ENCODE data around the gene MRM3. TPM values are rescaled to one million over a fixed set of nuclear protein-coding genes. Genes with fewer than 3 reads are reported as not detected.
A peak's percentile ranks its signal among the peaks of the same experiment; 100 is the strongest.

The MRM3 gene, protein sequence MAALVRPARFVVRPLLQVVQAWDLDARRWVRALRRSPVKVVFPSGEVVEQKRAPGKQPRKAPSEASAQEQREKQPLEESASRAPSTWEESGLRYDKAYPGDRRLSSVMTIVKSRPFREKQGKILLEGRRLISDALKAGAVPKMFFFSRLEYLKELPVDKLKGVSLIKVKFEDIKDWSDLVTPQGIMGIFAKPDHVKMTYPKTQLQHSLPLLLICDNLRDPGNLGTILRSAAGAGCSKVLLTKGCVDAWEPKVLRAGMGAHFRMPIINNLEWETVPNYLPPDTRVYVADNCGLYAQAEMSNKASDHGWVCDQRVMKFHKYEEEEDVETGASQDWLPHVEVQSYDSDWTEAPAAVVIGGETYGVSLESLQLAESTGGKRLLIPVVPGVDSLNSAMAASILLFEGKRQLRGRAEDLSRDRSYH
- total RNA-seq = 10 to 100 TPM; 14.0 to 23.1 (median 17.5) TPM
- 10 to 100 TPM; 13.5 to 16.9 (median 15.1) TPM for polyA plus RNA-seq
- long read RNA-seq, donor 1, partial matches to known transcripts = 0 of 4 reads
- long read RNA-seq, donor 1, other reads (novel, unspliced or antisense) = 0 of 4 reads
- long read RNA-seq, donor 2, transcript MRM3-201 (4 exons, 1,809 nt) = major isoform, 5 of 6 reads
- long read RNA-seq, donor 2, partial matches to known transcripts = 0 of 6 reads
- long read RNA-seq, donor 2, other reads (novel, unspliced or antisense) = 0 of 6 reads

DNA sequence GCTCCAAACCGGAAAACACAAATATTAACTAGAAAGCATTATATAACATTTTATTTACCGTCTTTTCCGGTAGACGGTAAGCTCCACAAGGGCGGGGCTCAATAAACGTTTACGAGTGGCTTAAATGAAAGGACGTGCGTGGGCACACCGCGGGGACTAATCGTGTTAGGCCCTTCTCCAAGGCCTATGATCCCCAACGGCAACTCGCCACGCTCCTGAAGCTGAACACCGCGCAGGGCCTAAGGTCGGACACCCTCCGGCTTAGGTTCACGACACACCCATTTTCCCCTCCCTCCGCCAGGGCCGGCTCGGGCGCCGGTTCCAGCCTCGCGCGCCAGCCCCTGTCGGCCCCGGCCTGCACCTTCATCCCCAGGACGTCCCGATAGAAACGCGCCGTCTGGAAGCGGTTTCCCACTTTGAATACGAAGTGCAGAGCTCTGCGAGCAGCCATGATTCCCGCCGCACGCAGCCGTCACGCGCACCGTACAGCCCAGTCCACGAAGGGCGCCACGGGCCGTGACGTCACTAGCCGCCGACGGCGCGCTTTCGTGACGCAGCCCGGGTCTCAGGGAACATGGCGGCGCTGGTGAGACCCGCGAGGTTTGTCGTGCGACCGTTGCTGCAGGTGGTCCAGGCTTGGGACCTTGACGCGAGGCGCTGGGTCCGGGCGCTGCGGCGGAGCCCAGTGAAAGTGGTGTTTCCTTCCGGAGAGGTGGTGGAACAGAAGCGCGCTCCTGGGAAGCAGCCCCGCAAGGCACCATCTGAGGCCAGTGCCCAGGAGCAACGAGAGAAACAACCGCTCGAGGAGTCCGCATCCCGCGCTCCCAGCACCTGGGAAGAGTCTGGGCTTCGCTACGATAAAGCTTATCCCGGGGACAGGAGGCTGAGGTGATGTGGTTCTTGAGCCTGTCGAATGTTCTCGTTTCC lies at the start of gene MRM3, which contains the start of gene GLOD4:
MRM3 (plus strand) TSS at position 549 of the 927 bp plus-strand sequence; CDS start at position 575, 26 bp downstream.
GLOD4 (minus strand) TSS at position 476 of the 927 bp plus-strand sequence; CDS start at position 451, 25 bp downstream.
- WGBS, 5 donors = 0 to 1% (median 0%) methylated on average over 23 to 87 of the region's 87 CpGs
- H3K4me1 ChIP-seq = peaks cover 21 to 70% (median 38%) of the 10 kb centered on the region in 6 donors
- DNase-seq = peak; percentile 98

GRCh38 chr17:732902-733720 lies 49.0 kb upstream of the MRM3 start:
- Histone ChIP-seq H3K4me1 (peaks cover 7 to 26% (median 16%) of the 10 kb centered on the region in 6 donors), H3K27me3 (replicated peaks in 1 of 7) (peaks cover 0 to 28% (median 0%) of the 10 kb centered on the region in 7 donors), H3K4me3 (peak overlapping the region; percentile 65 to 94 (median 72)), H3K27ac (peak overlapping the region in 7 of 8 donors; percentile 19 to 77 (median 64)), H3K9me3 (no peaks in the 10 kb centered on the region), H3K36me3 (peaks cover 0 to 5% (median 0%) of the 10 kb centered on the region in 6 donors)
- peak; percentile 79 for DNase-seq
- TF ChIP-seq POLR2AphosphoS5 (IDR thresholded peaks at IDR 0.05) (peak in 1 of 3 donors; percentile 36), POLR2A (IDR thresholded peaks at IDR 0.05) (no peak)
- WGBS, 5 donors = 10 to 30% (median 12%) methylated on average over 12 to 57 of the region's 57 CpGs
- intact Hi-C loops (cut with DNase I; ENCODE audit: low total_unique reads) = no loop called here

More for the DNA sequence above, at the start of gene MRM3, which contains the start of gene GLOD4:
- Histone ChIP-seq H3K27ac (peak within 1 kb of the TSS; percentile 24 to 92 (median 86)), H3K36me3 (peaks cover 3 to 62% (median 18%) of the 10 kb centered on the region in 6 donors), H3K9me3 (no peaks in the 10 kb centered on the region), H3K27me3 (replicated peaks in 1 of 7) (no peaks in the 10 kb centered on the region), H3K4me3 (peak within 1 kb of the TSS; percentile 71 to 99 (median 94))
- intact Hi-C loops (cut with DNase I; ENCODE audit: low total_unique reads) = no loop called here
- peak; percentile 52 to 82 (median 64) for TF ChIP-seq POLR2A (IDR thresholded peaks at IDR 0.05)
- peak; percentile 98 to 100 (median 99) for TF ChIP-seq POLR2AphosphoS5 (IDR thresholded peaks at IDR 0.05)
- TF ChIP-seq CTCF (IDR thresholded peaks at IDR 0.05 in 8 of 11, conservative IDR thresholded peaks at IDR 0.05 in 3 of 11) = peak in 9 of 11 experiments; percentile 16 to 56 (median 40)

DNA sequence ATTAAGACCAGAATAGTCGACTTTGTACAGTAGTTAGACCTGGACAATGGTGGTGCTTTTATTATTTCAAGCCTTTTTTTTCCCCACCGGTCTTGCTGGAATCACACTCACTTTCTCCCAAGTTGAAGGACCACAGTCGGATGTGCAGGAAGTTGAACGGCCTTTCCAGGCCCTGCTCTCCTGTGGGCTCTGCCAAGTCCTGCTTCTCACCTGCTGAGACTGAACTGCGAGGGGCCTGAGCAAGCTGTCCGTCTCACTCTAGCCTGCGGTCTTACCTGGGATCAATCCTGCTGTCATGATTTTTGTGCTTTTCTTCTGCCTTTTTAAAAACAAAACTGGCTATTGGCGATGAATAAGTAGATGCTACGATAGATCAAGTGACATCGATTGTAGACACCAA lies 48.4 kb upstream of the MRM3 start:
- peaks cover 0 to 28% (median 0%) of the 10 kb centered on the region in 7 donors for H3K27me3 ChIP-seq (replicated peaks in 1 of 7)
- intact Hi-C loops (cut with DNase I; ENCODE audit: low total_unique reads) = no loop called here
- TF ChIP-seq CTCF (IDR thresholded peaks at IDR 0.05 in 8 of 11, conservative IDR thresholded peaks at IDR 0.05 in 3 of 11) (no peak), POLR2A (IDR thresholded peaks at IDR 0.05) (no peak), POLR2AphosphoS5 (IDR thresholded peaks at IDR 0.05) (no peak)
- H3K4me1 ChIP-seq = peaks cover 7 to 26% (median 16%) of the 10 kb centered on the region in 6 donors
- H3K36me3 ChIP-seq = peaks cover 0 to 11% (median 0%) of the 10 kb centered on the region in 6 donors
- no peak overlapping the region for H3K27ac ChIP-seq
- H3K4me3 ChIP-seq = peak overlapping the region in 1 of 8 donors; percentile 84
- DNase-seq = no peak
- no peaks in the 10 kb centered on the region for H3K9me3 ChIP-seq
- 73 to 84% (median 76%) methylated on average over 10 of the region's 10 CpGs for WGBS, 5 donors

All from spleen (tissue), 13 donors.